GM21576 (cell line): ENCODE measurements around the gene PDE9A.
"Not testable (repeated sequence)": the region's sequence is repeated elsewhere in the genome, so short reads cannot be mapped to it uniquely, and the experiment has no call there.

Experiments
- ATAC-seq: cut with Tn5 transposase; IDR thresholded peaks from one replicate; pipeline ENCODE4 v1.9.1; 2021; ENCODE audit warnings: mild to moderate bottlenecking, moderate library complexity; ENCODE audit not compliant: unreplicated experiment

The PDE9A gene

DNA sequence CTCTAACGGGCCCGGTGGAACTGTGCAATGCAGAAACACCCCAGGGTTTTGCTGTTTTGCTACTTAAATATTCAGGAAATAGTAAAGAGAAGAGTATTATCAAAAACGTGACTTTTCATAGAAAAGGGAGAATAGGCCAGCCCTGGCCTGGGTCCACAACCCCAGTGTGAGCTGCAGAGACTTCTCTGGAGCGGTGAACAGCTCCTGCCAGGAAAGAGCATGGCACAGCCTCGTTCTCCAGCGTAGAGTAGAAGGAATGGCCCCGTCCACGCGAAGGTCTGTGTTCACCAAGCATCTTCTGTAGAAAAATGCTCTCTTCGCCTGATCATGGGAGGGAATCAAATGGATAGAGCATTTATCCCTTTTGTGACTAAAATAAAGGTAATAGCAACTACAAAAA, 51.4 kb downstream of the PDE9A start:
- no peak for ATAC-seq

DNA sequence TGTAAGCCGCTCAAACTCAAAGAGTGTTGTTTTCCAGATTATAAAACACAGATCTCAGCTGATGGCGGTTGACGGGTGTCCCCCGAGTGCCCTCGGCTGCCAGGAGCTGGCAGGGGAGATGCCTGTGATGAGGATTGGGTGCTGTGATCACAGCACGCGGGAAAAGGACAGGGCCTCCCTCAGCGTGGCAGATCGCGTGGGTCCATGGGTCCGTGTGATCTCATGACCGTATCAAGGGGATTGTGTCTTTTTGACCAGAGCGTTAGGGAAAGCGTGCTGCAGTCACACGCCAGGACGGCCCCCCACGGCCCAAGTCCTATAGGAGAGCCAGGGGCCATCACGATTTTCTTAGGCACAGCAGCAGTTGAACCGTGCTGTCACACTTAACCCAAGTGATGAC, 51.9 kb downstream of the PDE9A start:
- ATAC-seq = no peak

DNA sequence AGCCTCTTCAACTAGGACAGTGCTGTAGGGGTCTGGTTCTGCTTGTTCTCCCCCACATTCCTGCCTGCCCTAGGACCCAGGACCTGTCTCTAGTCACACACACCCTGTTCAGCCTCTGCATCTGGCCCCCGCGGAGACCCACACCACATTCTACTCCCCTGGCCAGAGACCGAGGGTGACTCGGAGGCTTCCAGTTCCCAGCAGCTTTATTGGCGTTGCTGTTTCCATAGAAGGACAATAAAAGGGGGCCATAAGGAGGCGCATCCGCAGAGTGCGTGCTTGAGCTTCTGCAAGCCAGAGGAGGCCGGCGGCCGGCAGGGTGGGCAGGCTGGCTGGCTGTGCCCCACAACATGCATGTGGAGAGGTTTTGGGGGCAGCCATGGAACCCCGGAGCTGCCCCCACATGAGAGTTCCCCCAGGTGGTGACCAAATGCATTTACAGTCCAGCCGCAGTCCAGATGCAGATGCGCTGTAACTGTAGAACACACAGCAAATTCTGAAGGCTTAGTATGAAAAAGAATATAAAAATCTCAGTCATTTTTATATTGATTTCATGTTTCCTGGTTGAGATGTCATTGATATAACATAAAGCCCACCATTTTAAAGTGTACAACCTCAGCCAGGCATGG, 52.4 kb downstream of the PDE9A start:
- no peak for ATAC-seq

DNA sequence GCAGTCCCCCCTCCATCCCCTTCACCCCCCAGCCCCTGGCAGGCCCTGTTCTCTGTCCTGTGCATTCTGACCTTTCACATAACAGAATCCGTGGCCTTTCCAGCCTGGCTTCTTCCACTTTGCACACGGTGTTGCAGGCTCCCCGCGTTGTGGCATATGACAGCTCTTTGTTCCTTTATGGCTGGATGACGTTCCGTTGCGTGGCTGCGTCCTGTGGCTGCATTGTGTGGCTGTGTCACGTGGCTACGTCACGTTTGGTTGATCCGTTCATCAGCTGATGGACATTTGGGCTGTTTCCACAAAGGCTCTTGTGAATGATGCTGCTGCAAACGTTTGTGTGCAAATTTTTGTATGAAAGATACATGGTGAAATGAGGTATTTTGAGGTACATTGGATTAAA, 53.3 kb downstream of the PDE9A start:
- ATAC-seq = no peak

DNA sequence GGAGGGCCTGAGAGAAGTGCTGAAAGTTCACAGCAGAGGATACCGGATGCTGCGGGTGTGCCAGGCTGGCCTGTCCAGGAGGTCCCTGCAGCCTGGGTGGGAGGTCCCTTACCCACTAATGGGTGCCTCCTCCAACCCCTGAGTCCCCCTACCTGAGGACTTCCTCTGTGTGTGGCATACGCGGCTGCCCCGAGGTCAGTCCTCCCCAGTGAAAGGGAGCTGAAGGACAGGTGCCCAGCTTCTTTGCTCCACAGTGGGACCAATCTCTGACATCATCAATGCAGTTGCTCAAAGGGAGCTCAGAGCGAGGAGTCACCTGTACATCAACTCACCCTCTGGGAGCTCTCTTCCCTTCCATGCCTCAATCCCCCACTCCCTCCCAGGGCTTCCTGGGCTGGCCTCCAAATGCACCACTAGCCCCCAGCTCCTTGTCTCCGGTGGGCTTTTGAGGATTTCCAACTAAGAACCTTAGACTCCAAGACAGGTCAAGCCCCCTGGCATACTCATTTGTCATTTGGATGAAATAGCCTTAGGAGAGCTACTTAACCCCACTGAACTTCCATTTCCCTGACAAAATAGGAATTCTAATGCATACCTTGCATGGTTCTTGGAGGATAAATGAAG, 53.9 kb downstream of the PDE9A start:
- ATAC-seq = no peak

DNA sequence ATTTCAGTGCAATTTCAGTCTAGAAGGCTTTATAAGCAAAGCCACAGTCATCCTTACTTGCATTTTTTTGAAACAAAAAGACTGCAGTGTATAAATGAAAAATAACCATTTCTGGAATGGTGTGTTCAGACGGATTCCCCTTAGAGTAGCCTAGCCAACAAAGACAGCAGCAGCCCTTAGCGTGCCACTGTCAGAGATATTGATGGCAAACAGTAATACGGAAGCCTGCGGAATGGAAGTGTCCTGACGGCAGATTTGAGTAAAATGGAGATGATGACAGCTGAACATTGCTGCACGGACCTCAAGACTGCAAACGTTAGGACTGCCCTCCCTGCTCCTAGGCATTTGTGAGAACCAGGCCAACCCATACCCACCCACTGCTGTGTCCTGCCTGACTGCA, 54.7 kb downstream of the PDE9A start:
- no peak for ATAC-seq

DNA sequence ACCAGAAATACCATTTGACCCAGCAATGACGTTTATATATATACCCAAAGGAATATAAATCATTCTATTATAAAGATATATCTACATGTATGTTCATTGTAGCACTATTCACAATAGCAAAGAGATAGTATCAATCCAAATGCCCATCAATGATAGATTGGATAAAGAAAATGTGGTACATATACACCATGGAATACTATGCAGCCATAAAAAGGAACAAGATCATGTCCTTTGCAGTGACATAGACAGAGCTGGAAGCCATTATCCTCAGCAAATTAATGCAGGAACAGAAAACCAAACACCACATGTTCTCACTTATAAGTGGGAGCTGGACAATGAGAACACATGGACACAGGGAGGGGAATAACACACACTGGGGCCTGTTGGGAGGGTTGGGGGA, 55.5 kb downstream of the PDE9A start:
- not testable (repeated sequence) for ATAC-seq

DNA sequence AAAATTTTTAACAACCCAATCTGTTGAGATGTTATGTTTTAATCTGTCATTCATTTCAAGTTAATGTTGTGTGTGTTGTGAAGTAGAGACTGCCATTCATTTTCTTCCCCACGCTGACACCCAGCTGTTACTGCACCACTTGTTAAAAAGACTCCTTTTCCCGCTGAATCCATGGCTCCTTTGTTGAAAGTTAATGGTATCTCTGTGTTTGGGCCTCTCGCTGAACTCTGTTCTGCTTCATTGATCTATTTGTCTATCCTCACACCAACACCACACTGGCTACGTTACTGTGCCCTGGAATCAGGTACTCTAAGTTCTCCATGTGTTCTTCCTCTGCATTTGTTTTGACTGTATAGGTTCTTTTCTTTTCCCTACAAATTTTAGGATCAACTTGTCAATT, 58.2 kb downstream of the PDE9A start:
- no peak for ATAC-seq

DNA sequence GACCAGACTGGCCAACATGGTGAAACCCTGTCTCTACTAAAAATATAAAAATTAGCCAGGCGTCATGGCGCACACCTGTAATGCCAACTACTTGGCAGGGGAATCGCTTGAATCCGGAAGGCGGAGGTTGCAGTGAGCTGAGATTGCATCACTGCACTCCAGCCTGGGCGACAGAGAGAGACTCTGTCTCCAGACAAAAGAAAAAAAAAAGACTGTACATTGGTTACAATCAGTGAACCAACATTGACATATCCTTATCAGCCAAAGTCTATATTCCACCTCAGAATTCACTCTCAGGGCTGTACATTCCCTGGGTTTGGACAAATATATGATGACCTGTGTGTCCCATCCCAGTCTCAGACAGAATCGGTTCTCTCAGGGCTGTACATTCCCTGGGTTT, 62.0 kb downstream of the PDE9A start:
- ATAC-seq = not testable (repeated sequence)

DNA sequence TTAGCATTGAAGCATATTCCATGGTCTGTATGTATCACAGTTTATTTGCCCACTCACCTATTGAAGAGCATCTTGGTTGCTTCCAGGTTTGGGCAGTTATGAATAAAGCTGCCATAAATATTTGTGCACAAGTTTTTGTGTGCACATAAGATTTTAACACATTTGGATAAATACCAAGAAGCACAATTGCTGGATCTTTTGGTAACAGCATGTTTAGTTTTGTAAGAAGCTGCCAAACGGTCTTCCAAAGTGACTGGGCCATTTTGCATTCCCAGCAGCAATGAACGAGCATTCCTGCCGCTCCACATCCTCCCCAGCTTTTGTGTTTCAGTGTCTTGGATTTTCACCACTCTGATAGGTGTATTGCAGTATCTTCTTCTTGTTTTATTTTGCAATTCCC, 62.7 kb downstream of the PDE9A start:
- no peak for ATAC-seq

DNA sequence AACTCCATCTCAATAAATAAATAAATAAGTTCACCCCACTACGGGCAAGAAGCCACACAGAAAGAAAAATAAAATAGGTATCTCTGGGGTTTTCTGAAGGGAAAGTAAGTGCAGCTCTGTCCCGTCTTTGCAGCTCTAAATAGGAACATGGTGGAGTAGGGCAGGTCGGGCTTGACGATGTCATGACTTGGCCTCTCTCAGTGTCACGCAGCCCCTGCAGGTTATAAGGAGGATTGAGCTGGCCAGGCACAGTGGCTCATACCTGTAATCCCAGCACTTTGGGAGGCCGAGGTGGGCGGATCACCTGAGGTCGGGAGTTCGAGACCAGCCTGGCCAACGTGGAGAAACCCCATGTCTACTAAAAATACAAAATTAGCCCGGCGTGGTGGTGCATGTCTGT, 67.1 kb downstream of the PDE9A start:
- ATAC-seq = not testable (repeated sequence)

DNA sequence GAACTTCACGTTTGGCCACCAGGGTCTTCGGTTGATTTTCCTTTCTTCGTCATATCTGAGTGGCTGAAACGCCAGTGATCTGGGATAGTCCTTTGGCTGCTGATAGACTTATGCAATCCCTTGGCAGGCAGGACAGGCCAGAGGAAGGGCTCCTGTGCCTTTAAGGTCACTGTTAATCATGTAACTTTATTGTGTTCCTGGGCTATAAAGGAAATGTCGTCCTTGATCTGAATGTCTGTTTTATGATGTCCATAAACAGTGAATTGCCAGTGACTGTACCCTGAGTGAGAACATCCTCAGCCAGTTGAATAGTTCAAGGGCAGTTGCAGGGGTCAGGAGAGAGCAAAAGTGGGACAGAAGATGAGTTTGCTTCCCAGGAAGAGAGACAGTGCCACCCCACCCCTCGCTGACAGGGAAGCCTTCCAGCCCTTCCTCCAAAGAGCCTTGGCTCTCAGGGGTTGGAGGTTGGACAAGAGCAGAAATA, 68.0 kb downstream of the PDE9A start:
- no peak for ATAC-seq

DNA sequence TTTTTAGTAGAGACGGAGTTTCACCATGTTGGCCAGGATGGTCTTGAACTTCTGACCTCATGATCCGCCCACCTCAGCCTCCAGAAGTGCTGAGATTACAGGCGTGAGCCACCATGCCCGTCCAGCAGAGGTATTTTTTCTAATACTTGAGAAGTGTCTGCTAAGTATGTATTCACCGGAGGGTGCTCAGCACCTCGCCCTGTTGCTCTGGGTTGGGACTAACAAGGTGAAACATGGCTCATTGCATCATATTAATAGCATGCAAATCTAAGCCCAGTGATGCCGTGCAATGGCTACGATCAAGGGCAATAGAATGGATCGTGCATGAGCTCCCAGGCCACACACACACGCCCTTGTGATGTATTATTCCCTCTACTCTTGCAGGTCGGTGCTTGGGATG, 68.7 kb downstream of the PDE9A start:
- no peak for ATAC-seq

DNA sequence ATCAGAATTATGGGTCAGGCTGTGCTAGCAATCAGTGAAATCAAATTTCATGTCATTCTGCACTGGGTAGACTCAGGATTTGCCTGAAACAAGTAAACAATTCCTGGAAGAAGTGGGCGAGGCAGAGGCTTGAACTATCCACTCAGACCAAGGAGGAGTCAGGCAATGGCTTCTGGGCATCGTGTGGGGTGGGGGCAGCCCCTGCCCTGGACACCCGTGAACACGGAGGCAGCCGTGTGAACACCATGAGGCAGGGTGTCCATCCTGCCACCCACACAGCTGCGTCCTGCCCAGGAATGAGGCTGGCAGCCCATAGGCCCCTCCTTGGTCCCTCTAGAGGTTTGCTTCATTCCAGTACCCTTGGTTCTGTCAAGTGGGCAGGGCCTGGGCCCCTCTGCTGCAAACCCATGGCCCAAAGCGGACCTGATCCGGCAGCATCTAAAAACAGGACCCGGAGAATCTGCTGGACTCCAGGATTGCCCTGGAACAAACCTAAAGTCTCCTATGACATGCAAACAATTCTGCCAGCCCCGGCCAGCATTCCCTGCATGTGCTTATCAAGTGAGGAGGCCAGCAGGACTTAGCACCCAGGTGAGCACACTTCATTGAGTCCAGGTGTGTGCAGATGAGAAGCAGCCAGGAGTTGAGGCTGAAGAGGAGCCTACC, 69.5 kb downstream of the PDE9A start:
- ATAC-seq = no peak

DNA sequence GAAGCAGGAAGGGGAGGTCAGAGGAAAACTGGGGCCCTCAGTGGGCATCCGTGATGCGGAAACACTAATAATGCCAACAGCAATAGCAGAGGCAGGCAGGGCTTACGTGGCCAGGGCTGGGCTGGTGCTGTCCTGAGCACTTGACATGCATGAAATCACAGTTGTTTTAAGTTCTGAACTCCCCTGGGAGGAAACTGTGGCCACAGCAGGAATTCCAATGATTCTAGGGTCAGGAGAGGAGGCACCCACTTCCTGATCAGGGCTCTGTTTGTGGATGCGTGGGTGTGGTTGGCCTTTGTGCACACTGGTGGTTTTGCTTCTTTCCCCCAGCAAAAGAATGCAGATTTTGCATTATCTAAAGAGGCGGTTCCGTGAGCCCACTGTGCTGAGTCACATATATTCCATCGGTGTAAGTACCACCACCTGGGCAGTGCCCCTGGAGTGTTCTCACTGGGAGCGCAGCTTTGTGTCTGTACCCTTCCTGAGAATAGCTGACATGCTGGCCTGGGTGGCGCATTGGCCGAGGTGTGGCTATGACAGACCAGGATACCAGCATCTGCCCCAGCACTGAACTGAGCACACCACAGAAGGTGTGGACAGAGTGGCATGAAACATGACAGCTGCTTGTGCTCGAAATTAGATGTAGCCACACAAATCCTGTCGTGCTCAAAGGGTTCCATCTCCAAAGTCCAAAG, 71.0 kb downstream of the PDE9A start:
- ATAC-seq = no peak

DNA sequence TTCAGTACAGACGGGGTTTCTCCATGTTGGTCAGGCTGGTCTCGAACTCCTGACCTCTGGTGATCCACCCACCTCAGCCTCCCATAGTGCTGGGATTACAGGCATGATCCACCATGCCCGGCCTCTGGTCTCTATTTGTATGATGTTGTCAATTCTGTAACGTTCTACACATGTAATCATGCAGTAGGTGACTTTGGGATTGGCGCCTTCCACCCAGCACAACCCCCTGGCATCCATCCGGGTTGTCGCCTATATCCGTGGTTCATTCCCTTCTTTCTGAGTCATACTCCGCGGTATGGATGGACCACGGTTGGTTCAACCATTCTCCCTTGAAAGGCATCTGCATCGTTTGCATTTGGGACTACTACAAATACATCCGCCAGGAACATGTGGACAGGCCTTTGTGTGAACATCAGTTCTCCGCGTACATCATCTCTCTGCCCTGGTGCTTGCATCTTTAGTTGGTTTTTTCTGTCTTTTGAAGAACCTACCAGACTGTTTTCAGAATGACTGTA, 72.1 kb downstream of the PDE9A start:
- ATAC-seq = no peak

DNA sequence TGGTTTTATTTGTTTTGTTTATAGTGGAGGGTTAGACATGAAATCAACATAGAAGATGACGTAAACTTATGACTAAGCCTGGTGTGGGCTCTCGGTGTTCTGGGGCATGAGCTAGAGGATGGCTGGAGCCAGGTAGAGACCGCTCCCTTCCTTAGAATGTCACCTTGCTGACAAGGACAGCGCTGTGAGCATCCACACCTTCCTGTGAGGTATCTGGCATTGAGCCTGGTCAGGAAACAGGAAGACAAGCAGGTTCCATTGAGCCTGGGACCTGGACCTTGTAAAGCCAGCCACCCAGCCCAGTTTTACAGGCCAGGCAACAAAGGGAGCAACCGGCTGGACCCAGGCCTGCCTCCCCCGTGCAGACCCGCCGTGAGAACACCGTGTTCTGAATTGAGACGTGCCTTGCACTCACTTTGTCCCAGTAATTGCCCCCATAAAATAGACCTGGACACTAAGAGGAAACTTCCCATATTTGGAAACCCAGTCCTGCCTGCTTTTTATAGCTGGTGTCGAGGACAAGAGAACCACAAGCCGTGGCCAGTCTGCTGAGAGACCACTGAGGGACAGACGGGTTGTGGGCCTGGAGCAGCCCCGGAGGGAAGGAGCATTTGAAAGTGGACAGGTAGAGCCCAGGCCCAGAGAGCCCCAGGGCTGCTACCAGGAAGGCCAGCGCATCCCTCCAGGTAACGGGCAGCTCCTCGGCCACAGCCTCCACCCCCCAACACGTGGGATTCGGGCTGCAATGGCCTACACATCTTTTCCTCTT, 78.0 kb downstream of the PDE9A start:
- no peak for ATAC-seq

DNA sequence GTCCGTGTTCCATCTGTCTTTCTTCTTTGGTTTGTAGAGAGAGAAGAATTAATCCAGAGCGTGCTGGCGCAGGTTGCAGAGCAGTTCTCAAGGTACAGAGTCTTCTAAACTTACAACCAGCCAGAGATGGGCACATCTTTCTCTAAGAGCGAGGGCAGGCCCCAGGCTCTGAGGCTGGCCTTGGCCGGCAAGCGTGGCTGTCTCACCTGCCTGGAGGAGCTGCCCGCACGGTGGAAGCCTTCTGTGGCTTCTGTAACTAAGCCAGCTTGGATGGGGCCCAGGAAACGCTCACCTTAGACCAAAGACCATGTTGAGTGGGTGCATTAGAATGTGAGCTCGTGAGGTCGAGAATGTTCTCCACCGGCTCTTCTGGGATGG, 78.6 kb downstream of the PDE9A start:
- ATAC-seq = no peak

DNA sequence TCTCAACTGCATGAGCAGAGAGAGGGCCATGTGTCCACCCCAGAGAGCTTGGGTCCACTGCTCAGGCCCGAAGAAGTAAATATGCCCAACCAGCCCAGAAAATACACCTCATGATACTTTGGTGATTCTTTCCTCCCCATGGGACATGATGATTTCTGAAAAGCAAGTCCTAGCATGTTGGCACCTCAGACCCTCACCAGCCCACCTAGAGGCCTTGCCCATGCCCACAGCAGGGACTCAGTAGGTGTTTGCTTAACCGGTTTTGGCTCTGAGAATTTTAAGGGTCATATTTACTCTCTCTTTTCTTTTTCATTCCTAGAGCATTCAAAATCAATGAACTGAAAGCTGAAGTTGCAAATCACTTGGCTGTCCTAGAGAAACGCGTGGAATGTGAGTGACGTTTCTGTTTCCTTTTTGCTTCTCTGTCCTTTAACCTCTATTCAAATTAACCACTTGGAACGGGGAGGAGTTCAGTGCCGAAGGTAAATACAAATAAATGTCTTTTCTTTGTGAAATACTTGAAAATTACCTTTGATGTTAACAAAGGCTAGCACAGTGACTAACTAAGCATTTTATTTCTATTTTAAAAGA, 79.7 kb downstream of the PDE9A start:
- ATAC-seq = no peak

DNA sequence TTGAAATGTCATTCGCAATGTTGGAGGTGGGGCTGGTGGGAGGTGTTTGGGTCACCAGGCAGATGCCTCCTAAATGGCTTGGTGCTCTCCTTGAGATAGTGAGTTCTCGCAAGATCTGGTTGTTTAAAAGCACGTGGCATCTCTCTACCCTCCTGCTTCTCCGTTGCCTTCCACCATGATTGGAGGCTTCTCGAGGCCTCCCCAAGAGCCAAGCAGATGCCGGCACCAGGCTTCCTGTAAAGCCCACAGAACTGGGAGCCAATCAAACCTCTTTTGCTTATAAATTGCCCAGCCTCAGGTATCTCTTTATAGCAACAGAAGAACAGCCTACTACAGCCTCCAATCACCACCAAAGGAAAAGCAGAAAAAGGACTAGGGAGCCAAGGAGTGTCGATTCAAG, 80.5 kb downstream of the PDE9A start:
- no peak for ATAC-seq
